Esophagus squamous epithelium (tissue), 4 donors: ENCODE data around the gene ITIH5.

Experiments
- CTCF ChIP-seq, 6 experiments: fragments of 450-650 bp in 4 of 6; fragments of 200-600 bp in 2 of 6; sonication (generic) in 2 of 6; IDR thresholded peaks; one replicate each; pipeline ENCODE4 v1.5.1; 2016 to 2019; ENCODE audit warnings: antibody characterized with exemption in 6 of 6, mild to moderate bottlenecking in 4 of 6, moderate library complexity in 4 of 6
- POLR2A ChIP-seq, 4 donors: fragments of 450-650 bp; IDR thresholded peaks; one replicate each; pipeline ENCODE4 v1.6.1; 2017; ENCODE audit warnings: antibody characterized with exemption in 4 of 4, mild to moderate bottlenecking in 4 of 4, moderate library complexity in 3 of 4

- TF ChIP-seq CTCF (IDR thresholded peaks at IDR 0.05) (no peak), POLR2A (IDR thresholded peaks at IDR 0.05) (no peak)
Measured at GRCh38 chr10:7583626-7584025, 83.1 kb downstream of the ITIH5 start.
